Kidney tubule cell (primary cell): ENCODE results near the gene CAPN3.

Experiments
- DNase-seq: peaks from one replicate; pipeline ENCODE4 v3.0.0-alpha.2; 2018; ENCODE audit warnings: low spot score

CAPN3 gene

GRCh38 chr15:42358141-42358540 lies 1.2 kb upstream of the CAPN3 start:
- DNase-seq: no peak

DNA sequence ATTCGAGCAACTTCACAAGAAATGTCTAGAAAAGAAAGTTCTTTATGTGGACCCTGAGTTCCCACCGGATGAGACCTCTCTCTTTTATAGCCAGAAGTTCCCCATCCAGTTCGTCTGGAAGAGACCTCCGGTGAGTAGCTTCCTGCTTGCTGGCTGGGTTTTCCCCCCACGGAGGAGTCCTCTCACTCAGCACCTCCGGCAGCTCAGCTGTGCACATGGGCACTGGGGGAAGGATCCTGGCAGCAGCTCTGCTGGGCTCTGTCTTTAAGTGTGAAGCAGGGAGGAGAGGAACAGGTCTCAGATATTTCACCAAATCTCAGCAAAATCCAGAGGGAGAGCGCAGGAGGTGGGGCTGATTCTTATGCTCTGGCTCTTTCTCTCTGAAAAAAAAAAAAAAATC lies 684 bp downstream of the CAPN3 start:
- DNase-seq: no peak

DNA sequence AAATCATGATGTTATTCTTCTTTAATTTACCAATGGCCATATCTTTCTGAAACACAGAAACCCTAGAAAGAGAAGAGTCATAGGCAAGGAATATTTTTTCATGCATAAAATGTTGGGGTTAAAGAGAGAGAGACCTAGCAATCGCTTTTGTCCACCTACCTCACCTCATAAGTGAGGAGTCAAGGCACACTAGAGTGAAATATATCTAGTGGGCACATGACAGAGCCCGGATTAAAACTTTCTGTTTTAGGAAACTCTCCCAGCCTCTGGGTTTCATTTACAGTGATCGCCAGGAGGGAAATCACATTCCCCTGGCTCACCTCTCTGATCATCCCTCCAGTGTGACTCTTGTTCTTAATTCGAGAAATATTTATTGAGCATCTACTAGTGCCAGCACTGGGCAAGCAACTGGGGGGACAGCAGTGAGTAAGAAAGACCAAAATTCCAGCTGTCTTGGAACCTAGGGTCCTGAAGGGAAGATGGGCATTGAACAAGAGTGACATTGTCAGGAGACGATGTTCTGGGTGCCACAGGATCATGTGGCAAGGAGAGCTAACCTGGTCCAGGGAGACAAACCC lies 1.3 kb downstream of the CAPN3 start:
- DNase-seq: no peak

DNA sequence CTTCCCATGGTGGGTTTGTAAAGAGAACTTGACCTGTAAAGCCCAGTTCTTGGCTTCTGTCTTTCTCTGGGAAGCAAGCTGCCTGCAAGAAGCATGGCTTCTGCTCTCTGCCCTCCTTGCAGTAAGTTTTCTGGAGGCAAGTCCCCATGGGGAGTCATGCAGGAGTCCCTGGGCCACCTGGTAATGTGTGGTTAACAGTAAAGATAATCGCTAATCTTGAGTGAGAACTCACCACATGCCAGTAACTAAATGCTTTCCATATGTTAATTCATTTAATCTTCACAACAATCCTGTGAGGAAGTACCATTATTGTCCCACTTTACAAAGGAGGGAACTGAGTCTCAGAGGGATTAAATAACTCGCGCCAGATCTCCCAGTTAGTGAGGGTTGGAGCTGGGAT lies 4.2 kb downstream of the CAPN3 start:
- no peak for DNase-seq

GRCh38 chr15:42363942-42364341 lies 4.6 kb downstream of the CAPN3 start:
- no peak for DNase-seq

DNA sequence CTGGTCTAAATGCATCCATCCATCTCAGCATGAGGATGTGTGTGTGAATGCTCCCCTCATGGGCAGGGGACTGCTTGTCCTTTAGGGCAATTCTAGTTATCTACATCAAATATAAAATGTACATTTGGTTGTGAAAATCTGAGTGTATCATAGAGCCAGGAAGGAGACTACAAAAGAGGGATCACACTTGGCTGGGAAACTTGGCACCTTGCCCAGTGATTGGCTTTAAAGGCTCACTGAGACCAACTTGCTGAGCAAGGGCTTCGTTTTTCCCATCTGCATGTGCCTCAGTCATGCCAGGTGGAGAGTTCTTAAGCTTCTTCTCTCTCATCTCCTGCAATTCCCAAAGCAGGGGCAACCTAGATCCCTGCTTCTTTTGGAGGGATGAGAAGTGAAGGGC lies 5.2 kb downstream of the CAPN3 start:
- DNase-seq: peak; percentile 33

GRCh38 chr15:42365921-42366550 lies 6.7 kb downstream of the CAPN3 start:
- DNase-seq: no peak

GRCh38 chr15:42367041-42367440 lies 7.7 kb downstream of the CAPN3 start:
- DNase-seq: no peak

GRCh38 chr15:42368096-42368495 lies 8.8 kb downstream of the CAPN3 start:
- no peak for DNase-seq

DNA sequence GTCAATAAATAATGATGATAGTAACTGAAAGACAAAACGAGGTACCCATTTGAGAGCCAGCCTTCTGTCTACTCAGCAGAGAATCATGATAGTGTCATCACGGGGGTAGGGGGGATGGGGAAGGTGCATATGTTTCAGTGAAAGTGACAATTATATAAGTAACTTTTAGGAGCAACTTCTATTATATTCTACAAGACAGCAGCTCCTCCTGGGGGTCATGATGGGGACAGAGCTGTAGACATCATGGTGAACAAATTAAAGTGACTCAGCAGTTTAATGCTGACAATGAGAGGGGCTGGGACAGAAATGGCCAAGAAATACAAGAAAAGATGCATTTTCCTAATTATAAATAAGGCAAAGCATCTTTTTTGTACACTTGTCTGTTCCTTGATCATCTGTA lies 11.8 kb downstream of the CAPN3 start:
- DNase-seq: no peak

DNA sequence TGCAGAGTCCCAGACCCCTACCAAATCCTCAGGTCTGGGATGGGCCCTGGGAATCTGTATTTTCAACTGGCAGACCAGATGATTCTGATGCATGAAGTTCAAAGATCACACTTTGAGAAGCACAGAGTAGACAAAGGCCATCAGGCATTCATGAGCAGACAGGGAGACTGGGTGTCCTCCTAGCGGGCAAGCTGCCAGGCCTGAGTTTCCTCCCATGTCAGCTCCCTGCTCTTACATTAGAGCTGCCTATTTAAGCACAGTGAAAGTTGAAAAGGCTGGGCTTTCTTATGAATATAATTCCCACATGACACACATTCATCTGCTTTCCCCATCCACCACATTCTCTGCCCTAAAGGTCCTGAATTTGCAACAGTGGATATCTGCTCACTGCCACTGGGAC lies 14.0 kb downstream of the CAPN3 start:
- no peak for DNase-seq

- DNase-seq: no peak
These were observed 14.6 kb downstream of the CAPN3 start for GRCh38 chr15:42373936-42374335.

GRCh38 chr15:42374810-42375209 lies 15.5 kb downstream of the CAPN3 start:
- no peak for DNase-seq

DNA sequence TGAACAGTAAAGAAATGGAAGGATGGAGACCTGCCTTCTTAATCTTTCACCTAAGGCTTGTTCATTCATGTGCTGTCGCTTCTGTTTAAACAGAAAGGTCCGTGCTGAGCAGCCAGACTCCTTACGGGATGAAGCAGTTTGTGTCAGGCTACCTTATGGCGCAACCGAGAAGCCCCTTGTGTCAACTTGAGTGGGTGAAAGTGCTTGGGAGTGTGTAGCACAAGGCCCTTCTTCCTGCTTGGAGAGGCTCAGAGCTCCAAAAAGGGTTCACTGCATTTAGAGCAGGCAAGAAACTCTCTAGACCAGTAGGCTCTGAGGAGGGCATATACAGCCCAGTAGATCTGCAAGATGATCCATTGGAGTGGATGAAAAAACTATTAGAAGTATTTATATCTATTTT lies 16.0 kb downstream of the CAPN3 start:
- DNase-seq: no peak

- no peak for DNase-seq
These were observed 16.6 kb downstream of the CAPN3 start for GRCh38 chr15:42375941-42376340.

- DNase-seq: no peak
These were observed 18.7 kb downstream of the CAPN3 start for GRCh38 chr15:42378011-42378410.

DNA sequence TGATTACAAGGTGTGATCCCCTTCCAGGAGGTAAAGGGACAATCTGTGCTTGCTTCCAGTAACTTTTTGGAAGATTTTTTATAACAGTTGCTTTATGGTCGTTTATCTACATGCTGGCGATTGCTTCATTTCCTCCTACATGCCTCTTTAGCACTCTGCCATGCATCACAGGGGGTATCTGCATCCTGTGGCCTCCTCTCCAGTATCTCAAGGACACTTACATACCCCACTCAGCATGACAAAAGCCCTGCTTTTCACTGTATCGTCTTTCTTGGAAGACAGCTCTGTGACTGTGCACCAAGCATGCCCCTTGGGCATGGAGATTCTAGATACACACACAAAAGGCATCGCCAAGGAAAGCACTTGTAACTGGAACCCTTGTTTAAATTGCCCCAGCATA lies 25.3 kb downstream of the CAPN3 start:
- no peak for DNase-seq

DNA sequence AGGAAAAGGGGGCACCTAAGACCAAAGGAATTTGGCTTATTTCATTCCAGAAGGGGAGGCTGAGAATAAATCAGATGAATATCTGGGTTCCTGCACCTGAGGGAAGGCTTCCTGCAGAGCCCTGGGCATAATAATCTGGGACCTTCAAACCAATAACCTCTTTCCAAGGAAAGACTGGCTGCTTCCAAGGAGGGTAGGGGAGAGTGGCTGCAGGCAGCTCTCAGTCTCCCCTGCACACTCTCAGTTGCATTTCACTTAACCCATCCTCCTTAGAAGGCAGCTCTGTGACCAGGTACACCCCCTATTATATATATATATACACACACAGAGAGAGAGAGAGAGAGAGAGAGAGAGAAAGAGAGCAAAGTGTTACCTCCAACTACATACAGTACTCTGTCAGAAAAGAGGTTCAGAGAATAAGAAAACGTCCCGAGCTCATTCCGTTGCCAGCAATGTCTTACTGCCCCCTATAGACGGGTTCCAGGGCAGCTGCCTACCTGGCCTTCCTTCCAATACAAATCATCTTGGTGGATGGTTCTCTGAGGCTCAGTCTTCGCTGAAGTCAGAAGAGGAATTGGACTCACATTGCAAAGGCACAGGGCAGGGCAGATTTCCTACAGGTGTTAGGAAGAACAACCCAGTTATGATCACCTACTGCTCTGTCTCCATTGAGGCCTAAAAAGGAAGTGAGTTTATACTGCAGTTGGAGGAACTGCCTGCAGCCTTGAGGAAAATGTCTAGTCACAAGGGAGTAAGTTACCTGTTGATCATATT lies 26.1 kb downstream of the CAPN3 start:
- DNase-seq: peak; percentile 50

DNA sequence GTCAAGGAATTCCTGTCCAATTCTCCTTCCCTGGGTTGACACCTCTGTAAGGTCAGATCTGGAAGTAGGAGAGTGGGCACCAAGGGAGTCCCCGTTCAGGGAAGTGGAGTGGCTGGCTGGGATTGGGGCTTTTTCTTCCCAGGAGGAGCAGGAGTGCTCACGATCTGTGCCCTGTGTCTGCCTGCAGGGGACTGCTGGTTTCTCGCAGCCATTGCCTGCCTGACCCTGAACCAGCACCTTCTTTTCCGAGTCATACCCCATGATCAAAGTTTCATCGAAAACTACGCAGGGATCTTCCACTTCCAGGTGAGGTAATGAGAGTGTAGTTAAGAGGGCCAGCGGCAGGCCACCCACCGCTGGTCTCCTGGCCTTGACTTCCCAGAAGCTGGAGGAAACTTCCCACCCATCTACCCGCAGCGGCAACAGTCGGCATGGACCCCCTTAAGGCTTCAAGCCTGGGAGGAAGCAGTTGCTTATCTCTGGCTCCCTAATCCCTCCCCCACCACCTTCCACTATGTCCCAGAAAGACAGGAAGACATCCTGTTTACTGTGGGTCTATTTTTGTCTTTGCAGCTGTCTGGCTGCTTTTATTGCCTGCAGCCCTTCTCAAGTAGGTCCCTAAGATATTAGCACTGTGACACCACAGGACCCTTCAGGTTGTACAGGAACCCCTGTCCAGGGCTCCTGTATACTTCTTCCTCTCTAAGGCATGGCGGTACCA lies 26.8 kb downstream of the CAPN3 start:
- no peak for DNase-seq

- no peak for DNase-seq
These were observed 28.3 kb downstream of the CAPN3 start for GRCh38 chr15:42387603-42388002.

DNA sequence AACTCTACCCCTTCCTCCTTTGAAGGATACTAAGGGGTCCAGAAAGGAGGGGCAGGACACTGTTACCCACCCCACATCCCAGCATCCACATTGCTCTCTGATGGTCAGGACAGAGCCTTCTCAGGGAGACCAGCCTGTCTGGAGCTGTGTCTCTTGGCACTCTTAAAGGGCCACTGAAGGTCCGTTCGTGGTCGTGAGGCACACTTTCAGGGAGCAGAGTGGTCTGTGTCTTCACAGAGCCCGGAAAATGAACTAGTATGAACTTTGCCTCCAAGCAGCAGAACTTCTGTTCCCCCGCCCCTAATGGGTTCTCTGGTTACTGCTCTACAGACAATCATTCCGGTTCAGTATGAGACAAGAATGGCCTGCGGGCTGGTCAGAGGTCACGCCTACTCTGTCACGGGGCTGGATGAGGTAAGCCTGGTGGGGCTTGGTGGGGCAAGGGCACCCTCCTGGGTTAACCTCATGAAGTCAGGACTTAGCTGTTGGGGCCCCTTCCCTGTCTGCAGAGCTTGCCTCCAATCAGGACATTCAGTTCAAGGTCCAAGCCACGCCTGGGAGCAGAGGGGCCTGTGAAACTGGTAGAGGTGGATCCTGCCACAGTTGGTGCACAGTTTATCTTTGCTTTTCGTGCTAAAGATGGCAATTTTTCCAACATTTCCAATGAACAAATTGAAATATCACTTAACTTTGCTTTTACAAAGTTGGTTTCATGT lies 33.2 kb downstream of the CAPN3 start:
- no peak for DNase-seq

DNA sequence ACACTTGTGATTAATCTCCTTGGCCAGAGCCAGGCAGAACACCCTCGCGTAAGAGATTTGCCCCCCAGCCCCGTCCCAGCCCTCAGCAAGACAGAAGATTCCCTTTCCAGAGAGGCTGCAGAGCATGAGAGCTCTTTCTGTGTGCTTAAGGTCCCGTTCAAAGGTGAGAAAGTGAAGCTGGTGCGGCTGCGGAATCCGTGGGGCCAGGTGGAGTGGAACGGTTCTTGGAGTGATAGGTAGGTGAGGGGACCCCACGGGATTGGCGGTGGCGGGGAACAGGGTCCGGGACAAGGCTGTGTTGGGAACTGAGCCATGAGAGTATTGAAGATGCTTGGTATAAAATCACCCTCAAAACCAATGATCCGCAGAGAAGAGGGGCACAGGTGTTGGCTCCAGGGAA lies 34.8 kb downstream of the CAPN3 start:
- DNase-seq: no peak
